Skeletal muscle satellite cell (primary cell): Measurements from ENCODE around the gene ITPR1.

Experiments used
- H3K27me3 ChIP-seq: 2 replicates; pipeline ENCODE4 v1.7.0; 2013; ENCODE audit warnings: low read length; ENCODE audit not compliant: control insufficient read depth, insufficient read depth
- H3K36me3 ChIP-seq: 2 replicates; pipeline ENCODE4 v1.7.0; 2013; ENCODE audit warnings: mild to moderate bottlenecking, control low read depth, low read length; ENCODE audit not compliant: insufficient read depth
- H3K4me1 ChIP-seq: 2 replicates; pipeline ENCODE4 v1.7.0; 2013; ENCODE audit warnings: low read length; ENCODE audit not compliant: control insufficient read depth, insufficient read depth
- H3K4me2 ChIP-seq: 2 replicates; pipeline ENCODE4 v1.7.0; 2013; ENCODE audit warnings: mild to moderate bottlenecking, low read length
- H3K4me3 ChIP-seq: 2 replicates; pipeline ENCODE4 v1.7.0; 2013; ENCODE audit warnings: low read length
- H3K9ac ChIP-seq: 2 replicates; pipeline ENCODE4 v1.7.0; 2013; ENCODE audit warnings: mild to moderate bottlenecking, low read depth, low read length, moderate library complexity
- H3K9me3 ChIP-seq: replicated peaks from 2 replicates; pipeline ENCODE4 v1.7.0; 2013; ENCODE audit warnings: mild to moderate bottlenecking, control low read depth, low read length

Gene ITPR1

GRCh38 chr3:4720316-4721075 is 227.3 kb downstream of the ITPR1 start:
- Histone ChIP-seq H3K4me1 (peaks cover 57% of the 10 kb centered on the region), H3K4me2 (peak overlapping the region; percentile 61), H3K4me3 (no peak overlapping the region), H3K9ac (peak overlapping the region; percentile 65), H3K27me3 (no peaks in the 10 kb centered on the region), H3K36me3 (no peaks in the 10 kb centered on the region), H3K9me3 (no peaks in the 10 kb centered on the region)

- Histone ChIP-seq H3K27me3 (no peaks in the 10 kb centered on the region), H3K9me3 (no peaks in the 10 kb centered on the region), H3K9ac (peak overlapping the region; percentile 69), H3K4me3 (no peak overlapping the region), H3K36me3 (no peaks in the 10 kb centered on the region), H3K4me1 (peaks cover 57% of the 10 kb centered on the region), H3K4me2 (peak overlapping the region; percentile 61)
Observed at GRCh38 chr3:4721511-4721911, 228.4 kb downstream of the ITPR1 start.

DNA sequence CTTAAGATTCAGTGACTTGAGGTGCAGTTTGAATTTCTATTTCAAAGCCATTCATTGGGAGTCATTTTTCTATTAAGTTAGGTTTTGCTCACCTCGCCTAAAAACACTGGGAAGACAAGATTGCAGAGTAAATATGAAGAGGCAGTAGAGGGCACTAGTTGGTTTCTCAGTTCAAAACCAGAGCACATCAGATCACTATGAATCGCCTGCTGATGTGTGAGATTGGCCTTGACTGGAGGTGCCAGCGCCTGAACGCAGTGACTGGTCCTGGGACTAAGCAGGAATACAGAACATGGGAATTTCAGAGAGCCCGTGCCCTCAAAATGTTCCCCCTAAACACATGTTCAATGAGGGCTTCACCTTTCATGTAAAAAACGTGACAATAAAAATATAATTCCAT is 229.0 kb downstream of the ITPR1 start:
- Histone ChIP-seq H3K36me3 (no peaks in the 10 kb centered on the region), H3K9ac (peak overlapping the region; percentile 69)

DNA sequence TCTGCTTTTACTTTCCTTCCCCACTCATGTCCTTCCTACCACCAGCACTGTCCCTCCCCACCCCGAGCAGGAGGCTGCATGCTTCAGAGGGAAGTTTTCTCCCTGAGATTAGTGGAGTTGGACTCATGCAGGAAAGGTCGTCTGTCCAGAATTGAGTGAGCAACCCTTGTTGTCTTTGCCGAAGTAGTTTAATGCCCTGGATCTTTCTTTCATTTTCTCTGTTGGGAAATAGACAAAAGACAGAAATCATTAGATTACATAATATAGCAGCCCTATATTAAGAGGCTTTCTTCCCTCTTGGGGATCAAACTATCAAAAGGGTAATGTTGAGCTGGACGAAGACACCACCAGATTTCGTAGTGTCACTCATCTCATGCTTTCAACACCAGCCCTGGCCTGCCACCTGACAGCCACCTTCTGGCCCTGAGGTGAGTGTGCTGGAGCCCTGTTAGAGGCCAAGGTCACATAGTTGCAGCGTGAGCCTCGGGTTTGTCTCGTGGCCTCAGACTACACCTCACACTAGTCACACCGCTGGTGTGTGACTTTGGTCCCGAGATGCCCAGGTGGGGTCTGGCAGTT is 231.0 kb downstream of the ITPR1 start:
- Histone ChIP-seq H3K4me1 (peaks cover 42% of the 10 kb centered on the region), H3K9ac (no peak overlapping the region), H3K36me3 (no peaks in the 10 kb centered on the region), H3K27me3 (no peaks in the 10 kb centered on the region), H3K4me2 (no peak overlapping the region), H3K9me3 (no peaks in the 10 kb centered on the region), H3K4me3 (no peak overlapping the region)

More for the DNA sequence above, 229.0 kb downstream of the ITPR1 start:
- Histone ChIP-seq H3K4me1 (peaks cover 55% of the 10 kb centered on the region), H3K4me3 (no peak overlapping the region), H3K9me3 (no peaks in the 10 kb centered on the region), H3K4me2 (peak overlapping the region; percentile 49), H3K27me3 (no peaks in the 10 kb centered on the region)

DNA sequence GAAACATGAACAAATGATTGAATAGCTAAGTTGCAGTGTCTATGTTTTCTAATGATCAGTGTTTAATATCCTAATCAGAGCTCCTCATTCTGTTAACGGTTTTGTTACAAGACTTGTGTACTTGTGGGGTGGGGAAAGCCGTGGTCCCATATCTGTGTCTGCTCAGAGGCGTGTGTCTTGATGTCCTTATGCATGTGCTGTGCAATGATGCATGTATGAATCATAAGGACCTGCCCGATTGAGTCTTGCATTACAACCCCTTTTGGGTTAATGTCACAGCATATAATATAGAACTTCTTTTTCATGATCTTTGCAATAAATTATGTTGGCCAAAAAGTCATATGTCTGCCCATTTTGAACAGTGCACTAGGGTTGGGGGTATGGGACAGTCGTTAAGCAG is 233.4 kb downstream of the ITPR1 start:
- no peaks in the 10 kb centered on the region for H3K36me3 ChIP-seq
- peaks cover 6% of the 10 kb centered on the region for H3K27me3 ChIP-seq
- H3K4me3 ChIP-seq: no peak overlapping the region
- H3K9ac ChIP-seq: no peak overlapping the region
- H3K4me1 ChIP-seq: peaks cover 29% of the 10 kb centered on the region
- no peak overlapping the region for H3K4me2 ChIP-seq
- H3K9me3 ChIP-seq: no peaks in the 10 kb centered on the region

DNA sequence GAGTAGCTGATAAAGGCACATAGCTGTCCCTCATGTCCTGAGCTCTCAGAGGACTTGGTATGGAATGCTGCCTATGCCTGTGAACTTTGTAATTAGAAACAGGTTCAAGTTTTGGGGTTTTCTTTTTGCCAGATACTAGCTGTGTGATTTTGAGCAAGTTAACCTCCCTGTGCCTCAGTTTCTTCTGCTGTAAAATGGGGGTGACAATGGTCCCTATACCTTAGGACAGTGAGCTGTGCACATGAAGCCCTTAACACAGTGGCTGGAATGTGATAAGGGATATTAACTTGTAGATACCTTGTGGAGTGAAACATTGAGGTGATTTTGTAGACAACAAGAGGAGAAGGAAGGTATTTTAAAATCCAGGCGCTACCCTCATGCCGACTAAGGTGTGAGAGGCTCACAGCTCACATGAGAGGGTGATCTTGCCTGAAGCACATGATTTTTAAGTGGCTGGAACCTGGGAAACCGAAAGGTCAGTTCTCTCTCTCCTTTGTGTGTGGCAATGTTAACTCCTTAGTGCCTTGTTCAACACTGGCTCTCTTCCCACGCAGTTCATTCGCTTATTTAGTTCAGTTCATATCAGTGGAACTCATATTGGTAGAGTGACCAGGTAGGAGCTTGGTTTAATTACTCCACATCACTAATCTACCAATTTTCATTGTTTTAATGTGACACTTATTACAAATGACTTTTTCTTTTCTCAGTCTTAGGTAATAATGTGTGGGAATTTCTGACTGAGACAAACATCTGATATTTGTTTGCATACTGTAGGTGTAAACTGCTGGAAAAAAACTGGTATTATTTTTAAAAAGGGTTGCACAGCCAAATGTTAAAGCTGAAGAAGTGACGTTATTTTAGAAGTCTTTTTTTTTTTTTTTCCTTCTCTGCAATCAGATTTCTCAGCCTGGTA is 236.2 kb downstream of the ITPR1 start:
- Histone ChIP-seq H3K9ac (no peak overlapping the region), H3K4me3 (no peak overlapping the region), H3K27me3 (peaks cover 6% of the 10 kb centered on the region), H3K36me3 (no peaks in the 10 kb centered on the region), H3K4me2 (no peak overlapping the region), H3K4me1 (peaks cover 15% of the 10 kb centered on the region), H3K9me3 (no peaks in the 10 kb centered on the region)

- Histone ChIP-seq H3K27me3 (peaks cover 6% of the 10 kb centered on the region), H3K4me3 (no peak overlapping the region), H3K4me2 (peak overlapping the region; percentile 43), H3K4me1 (peaks cover 15% of the 10 kb centered on the region), H3K9me3 (no peaks in the 10 kb centered on the region), H3K9ac (no peak overlapping the region), H3K36me3 (no peaks in the 10 kb centered on the region)
Observed at GRCh38 chr3:4730719-4731118, 237.6 kb downstream of the ITPR1 start.

GRCh38 chr3:4731543-4732111 is 238.5 kb downstream of the ITPR1 start:
- Histone ChIP-seq H3K9ac (no peak overlapping the region), H3K9me3 (no peaks in the 10 kb centered on the region), H3K36me3 (no peaks in the 10 kb centered on the region), H3K27me3 (peaks cover 6% of the 10 kb centered on the region), H3K4me2 (no peak overlapping the region), H3K4me3 (no peak overlapping the region), H3K4me1 (peaks cover 11% of the 10 kb centered on the region)

GRCh38 chr3:4732925-4733324 is 239.8 kb downstream of the ITPR1 start:
- Histone ChIP-seq H3K9me3 (no peaks in the 10 kb centered on the region), H3K4me2 (no peak overlapping the region), H3K36me3 (no peaks in the 10 kb centered on the region), H3K4me3 (no peak overlapping the region), H3K27me3 (peaks cover 6% of the 10 kb centered on the region), H3K4me1 (peaks cover 9% of the 10 kb centered on the region), H3K9ac (no peak overlapping the region)

GRCh38 chr3:4734454-4734853 is 241.3 kb downstream of the ITPR1 start:
- no peaks in the 10 kb centered on the region for H3K9me3 ChIP-seq
- H3K36me3 ChIP-seq: no peaks in the 10 kb centered on the region
- peaks cover 6% of the 10 kb centered on the region for H3K27me3 ChIP-seq
- H3K4me2 ChIP-seq: no peak overlapping the region
- peaks cover 9% of the 10 kb centered on the region for H3K4me1 ChIP-seq
- H3K9ac ChIP-seq: no peak overlapping the region
- H3K4me3 ChIP-seq: no peak overlapping the region

GRCh38 chr3:4735243-4735642 is 242.1 kb downstream of the ITPR1 start:
- Histone ChIP-seq H3K27me3 (peaks cover 6% of the 10 kb centered on the region), H3K4me1 (peaks cover 9% of the 10 kb centered on the region), H3K36me3 (no peaks in the 10 kb centered on the region), H3K9me3 (no peaks in the 10 kb centered on the region), H3K4me3 (no peak overlapping the region), H3K9ac (no peak overlapping the region), H3K4me2 (no peak overlapping the region)
